HL-60 (cell line): ENCODE data around the gene TTC21A.

Source experiments
- CTCF ChIP-seq: IDR thresholded peaks from one replicate; pipeline ENCODE4 v1.5.1; 2011; ENCODE audit warnings: low read length, control low read depth, inconsistent platforms; ENCODE audit not compliant: insufficient read depth
- GABPA ChIP-seq: IDR thresholded peaks from 2 replicates; pipeline ENCODE4 v1.6.1; 2012; ENCODE audit warnings: low read depth
- POLR2AphosphoS5 ChIP-seq: IDR thresholded peaks from 2 replicates; pipeline ENCODE4 v1.6.1; 2012; ENCODE audit warnings: low read depth
- SPI1 ChIP-seq: IDR thresholded peaks from 2 replicates; pipeline ENCODE4 v1.6.1; 2012; ENCODE audit warnings: low read depth, mild to moderate bottlenecking, borderline replicate concordance

GRCh38 chr3:39178553-39178952 lies 71.1 kb downstream of the TTC21A start:
- no peak for TF ChIP-seq CTCF
- no peak for TF ChIP-seq GABPA
- TF ChIP-seq POLR2AphosphoS5, result no peak
- no peak for TF ChIP-seq SPI1
